ENCODE data around the gene SH3BGRL. TPM values are rescaled to one million over a fixed set of nuclear protein-coding genes. Genes with fewer than 3 reads are reported as not detected.
A peak's percentile ranks its signal among the peaks of the same experiment; 100 is the strongest.

The SH3BGRL gene
- total RNA-seq, 1 experiment from 2014 or later, result 93.2 TPM

GRCh38 chrX:81195712-81196111 is 6.2 kb upstream of the SH3BGRL start:
- no peak overlapping the region for H3K4me3 ChIP-seq (ENCODE audit: low read depth in 2 of 2, low read length in 2 of 2)
- in situ Hi-C loops (cut with HindIII; ENCODE audit: low pct_unique_long_range_greater_than_20kb, low sequenced_read_pairs) (no loop called here), intact Hi-C loops (cut with micrococcal nuclease; ENCODE audit: unreplicated experiment) (loop anchor here (10.0 kb wide), 1 partner anchor 321 kb away; no protein-coding TSS in a partner anchor)
- no peaks in the 10 kb centered on the region for H3K27me3 ChIP-seq (ENCODE audit: control insufficient read depth, insufficient read depth, low read length)
- TF ChIP-seq TCF7L2 (IDR thresholded peaks at IDR 0.05; ENCODE audit: low read depth, low read length), result peak; percentile 85
- peak; percentile 75 for TF ChIP-seq CTCF (IDR thresholded peaks at IDR 0.05)
- TF ChIP-seq REST (IDR thresholded peaks at IDR 0.05; ENCODE audit: insufficient read depth in 1 of 2, low read depth in 2 of 2, low read length in 1 of 2), result no peak
- H3K27ac ChIP-seq (ENCODE audit: low read length), result no peak overlapping the region
- no peaks in the 10 kb centered on the region for H3K36me3 ChIP-seq (ENCODE audit: control insufficient read depth, insufficient read depth, low read length)
- ATAC-seq (peak; percentile 74; the same call in 1 of the 2 replicates), DNase-seq (ENCODE audit: low read depth, low spot score) (no peak)
- ChIA-PET CTCF (no interaction called here), POLR2A (no interaction called here)
- BruUV-seq (replicated peaks), result no TSS peak
- H3K9me3 ChIP-seq (ENCODE audit: control insufficient read depth, insufficient read depth, low read depth, low read length), result no peaks in the 10 kb centered on the region
- no peaks in the 10 kb centered on the region for H3K4me1 ChIP-seq (ENCODE audit: control insufficient read depth, insufficient read depth, low read length)

GRCh38 chrX:81201071-81201470 is 831 bp upstream of the SH3BGRL start:
- H3K36me3 ChIP-seq (ENCODE audit: control insufficient read depth, insufficient read depth, low read length), result no peaks in the 10 kb centered on the region
- CTCF ChIA-PET, result no interaction called here
- no peaks in the 10 kb centered on the region for H3K27me3 ChIP-seq (ENCODE audit: control insufficient read depth, insufficient read depth, low read length)
- ATAC-seq (no peak), DNase-seq (ENCODE audit: low read depth, low spot score) (no peak)
- peak overlapping the region; percentile 77 to 85 for H3K4me3 ChIP-seq (ENCODE audit: low read depth in 2 of 2, low read length in 2 of 2)
- no peaks in the 10 kb centered on the region for H3K9me3 ChIP-seq (ENCODE audit: control insufficient read depth, insufficient read depth, low read depth, low read length)
- in situ Hi-C loops (cut with HindIII; ENCODE audit: low pct_unique_long_range_greater_than_20kb, low sequenced_read_pairs) (no loop called here), intact Hi-C loops (cut with micrococcal nuclease; ENCODE audit: unreplicated experiment) (no loop called here)
- peaks cover 2% of the 10 kb centered on the region; the same call in 1 of the 2 replicates for H3K4me1 ChIP-seq (ENCODE audit: control insufficient read depth, insufficient read depth, low read length)
- TF ChIP-seq POLR2AphosphoS5 (IDR thresholded peaks at IDR 0.05; ENCODE audit: low read depth, low read length), result no peak
- TF ChIP-seq TCF7L2 (IDR thresholded peaks at IDR 0.05; ENCODE audit: low read depth, low read length), result no peak
- TF ChIP-seq SIN3A (IDR thresholded peaks at IDR 0.05; ENCODE audit: borderline replicate concordance, insufficient read depth, low read depth, low read length), result no peak
- no peak for TF ChIP-seq REST (IDR thresholded peaks at IDR 0.05; ENCODE audit: insufficient read depth in 1 of 2, low read depth in 2 of 2, low read length in 1 of 2)
- no peak for TF ChIP-seq CTCF (IDR thresholded peaks at IDR 0.05)
- BruUV-seq (replicated peaks), result TSS peak; percentile 76
- POLR2A ChIA-PET, result no interaction called here
- peak overlapping the region; percentile 96 for H3K27ac ChIP-seq (ENCODE audit: low read length)

All from Panc1 (cell line).